Myometrial cell (primary cell): ENCODE results near the gene MACROD1. TPM values are rescaled to one million over a fixed set of nuclear protein-coding genes. Genes with fewer than 3 reads are reported as not detected.

Source experiments
- total RNA-seq: library from RNA; depleted of rRNA; stranded (reverse); fragments of >200 nt; gene quantifications from 2 replicates; pipeline ENCODE4 v1.2.3, GENCODE V29; 2015

MACROD1 gene
- total RNA-seq, result 9.5 and 11.9 TPM in 2 replicates

GRCh38 chr11:64165842-64166635 is at the start of gene MACROD1:
MACROD1 (minus strand) TSS chr11:64166113; CDS start chr11:64165994, 119 bp downstream.

GRCh38 chr11:64206457-64207255 is 40.7 kb upstream of the MACROD1 start, which contains the start of gene FERMT3:
FERMT3 (plus strand) TSS chr11:64206721; CDS start chr11:64207365, 644 bp downstream.

GRCh38 chr11:64185693-64186491 is 20.0 kb upstream of the MACROD1 start, which contains the start of gene STIP1:
STIP1 (plus strand) TSS chr11:64186171; CDS start chr11:64186262, 91 bp downstream.

GRCh38 chr11:64035576-64035975 is 130.3 kb downstream of the MACROD1 start, which contains the start of gene FLRT1:
FLRT1 (plus strand) TSS chr11:64035931; CDS start chr11:64116268, 80,337 bp downstream.

DNA sequence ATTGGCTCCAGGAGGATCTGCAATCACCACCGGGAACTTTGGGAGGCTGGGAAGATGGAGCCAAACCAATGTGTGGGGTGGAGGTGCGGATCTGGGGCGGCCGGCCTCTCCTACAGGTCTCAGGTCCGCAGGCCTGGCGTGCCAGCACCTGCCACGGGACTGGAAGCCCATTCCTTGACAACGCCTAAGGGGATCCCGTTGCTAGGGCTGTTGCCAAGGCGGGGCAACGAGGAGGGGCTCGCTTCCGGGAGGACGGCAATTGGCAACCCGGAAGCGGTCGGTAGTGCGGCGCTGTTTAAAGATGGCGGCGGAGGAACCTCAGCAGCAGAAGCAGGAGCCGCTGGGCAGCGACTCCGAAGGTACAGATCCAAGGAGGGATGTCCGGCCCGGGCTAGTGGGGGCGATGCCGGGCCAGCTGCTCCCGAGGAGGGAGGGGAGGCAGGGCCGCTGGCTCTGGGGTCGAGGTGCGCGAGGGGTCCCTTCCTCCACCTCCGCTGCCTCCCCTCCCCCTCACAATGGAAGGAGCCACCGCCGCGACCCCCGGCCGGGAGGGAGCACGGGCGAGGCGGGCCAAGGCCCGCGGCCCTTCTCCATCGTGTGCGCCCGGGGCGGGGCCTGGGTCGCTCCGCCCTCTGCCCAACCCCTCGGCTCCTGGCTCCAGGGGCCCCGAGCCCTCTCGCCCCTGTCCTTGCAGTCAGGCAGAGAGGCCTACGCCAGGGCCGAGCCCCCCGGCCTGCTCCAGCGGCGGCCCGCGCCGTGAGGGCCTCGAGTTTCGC is 179.6 kb downstream of the MACROD1 start, which contains the start of gene OTUB1:
Gene OTUB1, plus strand, starts transcription at position 283 of the 776 bp plus-strand sequence. Its CDS starts 19 bp downstream, at position 302.

DNA sequence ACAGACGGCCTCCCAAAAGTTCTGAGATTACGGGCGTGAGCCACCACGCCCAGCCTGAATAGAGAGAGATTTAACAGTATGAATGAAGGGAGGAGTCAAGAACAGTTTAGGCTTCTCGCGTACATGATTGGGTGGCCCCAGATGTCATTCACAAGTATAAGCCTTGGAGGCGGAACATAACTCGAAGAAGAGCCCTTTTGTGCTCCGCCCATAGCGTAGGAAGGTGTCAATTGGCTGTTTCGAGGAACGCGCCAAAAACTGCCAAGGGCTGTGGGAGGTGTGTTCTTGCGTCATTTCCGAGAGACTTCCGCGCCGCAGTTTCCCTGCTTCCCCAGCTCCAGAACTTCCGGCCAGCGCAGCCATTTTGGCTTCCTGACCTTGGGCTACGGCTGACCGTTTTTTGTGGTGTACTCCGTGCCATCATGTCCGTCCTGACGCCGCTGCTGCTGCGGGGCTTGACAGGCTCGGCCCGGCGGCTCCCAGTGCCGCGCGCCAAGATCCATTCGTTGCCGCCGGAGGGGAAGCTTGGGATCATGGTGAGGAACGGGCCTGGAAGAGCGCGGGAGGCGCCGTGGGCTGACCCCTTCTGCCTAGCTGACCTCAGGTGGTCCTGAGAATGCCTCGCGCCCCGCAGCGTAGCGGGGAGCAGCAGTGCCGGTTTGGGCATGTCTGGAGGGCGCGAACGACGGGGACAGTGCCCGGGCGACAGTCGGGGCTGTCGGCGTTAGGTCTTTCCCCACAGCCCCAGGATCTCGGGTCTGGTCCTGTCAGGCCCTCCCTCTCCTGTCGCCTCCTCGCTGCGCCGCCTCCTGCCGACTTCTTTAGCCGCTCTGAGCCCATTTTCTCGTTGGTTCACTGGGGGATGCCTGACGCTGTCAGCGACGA is 191.4 kb downstream of the MACROD1 start, which contains the start of gene COX8A:
Gene COX8A, plus strand, starts transcription at position 362 of the 885 bp plus-strand sequence. Its CDS starts 61 bp downstream, at position 423.

Other genes with a start within 250 kb of the MACROD1 start
- 1.7 and 3.0 TPM in 2 replicates for gene RCOR2, start 248.9 kb downstream of the MACROD1 start, total RNA-seq
- 7.2 and 17.5 TPM in 2 replicates for gene NAA40, start 227.1 kb downstream of the MACROD1 start, total RNA-seq
- 673 and 820 TPM in 2 replicates for gene COX8A, start 191.5 kb downstream of the MACROD1 start, total RNA-seq
- gene OTUB1, start 179.7 kb downstream of the MACROD1 start, total RNA-seq, result 111 and 116 TPM in 2 replicates
- under 0.01 TPM in 1 of 2 replicates, not detected in the other for gene FLRT1, start 130.2 kb downstream of the MACROD1 start, total RNA-seq
- 162 and 197 TPM in 2 replicates for gene STIP1, start 20.1 kb upstream of the MACROD1 start, total RNA-seq
- 6.7 and 7.2 TPM in 2 replicates for gene FERMT3, start 40.6 kb upstream of the MACROD1 start, total RNA-seq
- 53.6 and 65.7 TPM in 2 replicates for gene TRPT1, start 60.1 kb upstream of the MACROD1 start, total RNA-seq
- 82.2 and 116 TPM in 2 replicates for gene NUDT22, start 60.2 kb upstream of the MACROD1 start, total RNA-seq
- gene DNAJC4, start 64.4 kb upstream of the MACROD1 start, total RNA-seq, result 9.2 and 10.7 TPM in 2 replicates
- 25.0 and 29.7 TPM in 2 replicates for gene VEGFB, start 68.5 kb upstream of the MACROD1 start, total RNA-seq
- 89.9 and 101 TPM in 2 replicates for gene FKBP2, start 75.0 kb upstream of the MACROD1 start, total RNA-seq
- gene PPP1R14B, start 80.8 kb upstream of the MACROD1 start, total RNA-seq, result 249 and 269 TPM in 2 replicates
- 39.7 and 44.1 TPM in 2 replicates for gene PLCB3, start 85.4 kb upstream of the MACROD1 start, total RNA-seq
- gene BAD, start 118.6 kb upstream of the MACROD1 start, total RNA-seq, result 77.8 and 124 TPM in 2 replicates
- 9.9 and 23.9 TPM in 2 replicates for gene GPR137, start 119.7 kb upstream of the MACROD1 start, total RNA-seq
- gene KCNK4, start 125.2 kb upstream of the MACROD1 start, total RNA-seq, result 0.35 TPM in 1 of 2 replicates, not detected in the other
- not detected in 2 replicates for gene CATSPERZ, start 134.2 kb upstream of the MACROD1 start, total RNA-seq
- gene ESRRA, start 139.4 kb upstream of the MACROD1 start, total RNA-seq, result 21.0 and 31.5 TPM in 2 replicates
- 360 and 392 TPM in 2 replicates for gene TRMT112, start 151.4 kb upstream of the MACROD1 start, total RNA-seq
- gene PRDX5, start 152.0 kb upstream of the MACROD1 start, total RNA-seq, result 405 and 406 TPM in 2 replicates
- gene CCDC88B, start 174.1 kb upstream of the MACROD1 start, total RNA-seq, result 1.2 and 5.5 TPM in 2 replicates
- 60.1 and 60.8 TPM in 2 replicates for gene RPS6KA4, start 193.0 kb upstream of the MACROD1 start, total RNA-seq